DOHH2 (cell line): ENCODE measurements around the gene UNC13A.

Experiments used
- CTCF ChIP-seq: fragments of 200-600 bp; sonication (generic); IDR thresholded peaks from one replicate; pipeline ENCODE4 v1.5.1; 2014; ENCODE audit warnings: antibody characterized with exemption, mild to moderate bottlenecking, low read depth, low read length; ENCODE audit not compliant: poor library complexity, severe bottlenecking
- EZH2phosphoT487 ChIP-seq: fragments of 200-600 bp; sonication (generic); IDR thresholded peaks from 2 replicates; pipeline ENCODE4 v1.6.1; 2017; ENCODE audit warnings: borderline replicate concordance, mild to moderate bottlenecking, antibody characterized with exemption, low read length, moderate library complexity, mixed read lengths

GRCh38 chr19:17617807-17618192 is 70.4 kb downstream of the UNC13A start:
- no peak for TF ChIP-seq CTCF
- no peak for TF ChIP-seq EZH2phosphoT487
